SU-DHL-6 (cell line): ENCODE results near the gene CKAP2L.
"Not testable (repeated sequence)": the region's sequence is repeated elsewhere in the genome, so short reads cannot be mapped to it uniquely, and the experiment has no call there.

Experiments
- H2AFZ ChIP-seq: fragments of 200-600 bp; sonication (generic); 2 replicates; pipeline ENCODE4 v1.6.1; 2014; ENCODE audit warnings: low read depth, mild to moderate bottlenecking, moderate library complexity, mixed read lengths, antibody characterized with exemption, low read length; ENCODE audit not compliant: severe bottlenecking
- H3F3A ChIP-seq: fragments of 200-600 bp; shearing (Covaris generic); 2 replicates; pipeline ENCODE4 v1.6.0; 2016; ENCODE audit warnings: antibody characterized with exemption, mild to moderate bottlenecking; ENCODE audit not compliant: insufficient read depth
- H3K27ac ChIP-seq: fragments of 200-600 bp; sonication (generic); 2 replicates; pipeline ENCODE4 v1.5.1; 2016; ENCODE audit warnings: low read depth, mild to moderate bottlenecking, low read length, moderate library complexity, mixed read lengths
- H3K27me3 ChIP-seq: fragments of 200-600 bp; sonication (generic), shearing (Covaris generic); 2 replicates; pipeline ENCODE4 v1.6.0; 2014; ENCODE audit warnings: mild to moderate bottlenecking, low read length
- H3K36me3 ChIP-seq: fragments of 200-600 bp; sonication (generic); 2 replicates; pipeline ENCODE4 v1.6.1; 2014; ENCODE audit warnings: mild to moderate bottlenecking, low read length, mixed read lengths
- H3K4me2 ChIP-seq: fragments of 300-600, 200-600 bp; shearing (Covaris generic), sonication (generic); 2 replicates; pipeline ENCODE4 v1.6.0; 2014; ENCODE audit warnings: low read length, low read depth, mild to moderate bottlenecking; ENCODE audit not compliant: poor library complexity, severe bottlenecking
- H3K4me3 ChIP-seq: fragments of 200-600 bp; sonication (generic); 2 replicates; pipeline ENCODE4 v1.5.1; 2014; ENCODE audit warnings: antibody characterized with exemption, low read length, mild to moderate bottlenecking, mixed read lengths; ENCODE audit not compliant: insufficient read depth, poor library complexity, severe bottlenecking
- H3K79me2 ChIP-seq: fragments of 200-600 bp; sonication (generic); 2 replicates; pipeline ENCODE4 v1.6.1; 2014; ENCODE audit warnings: mild to moderate bottlenecking, low read length, moderate library complexity; ENCODE audit not compliant: insufficient read depth
- H3K9ac ChIP-seq: fragments of 200-600 bp; sonication (generic); 2 replicates; pipeline ENCODE4 v1.7.0; 2014; ENCODE audit warnings: mild to moderate bottlenecking, low read length
- H3K9me2 ChIP-seq: fragments of 200-600 bp; sonication (generic); replicated peaks from 2 replicates; pipeline ENCODE4 v1.6.1; 2014; ENCODE audit warnings: low read length; ENCODE audit not compliant: insufficient read depth
- H3K9me3 ChIP-seq: fragments of 200-600 bp; sonication (generic); 2 replicates; pipeline ENCODE4 v1.6.1; 2014; ENCODE audit warnings: low read length, mixed read lengths; ENCODE audit not compliant: insufficient read depth
- H4K20me1 ChIP-seq: fragments of 200-600 bp; sonication (generic); 2 replicates; pipeline ENCODE4 v1.6.1; 2014; ENCODE audit warnings: low read depth, mild to moderate bottlenecking, antibody characterized with exemption, low read length, moderate library complexity, mixed read lengths
- CTCF ChIP-seq: fragments of 200-600 bp; sonication (generic); IDR thresholded peaks from one replicate; pipeline ENCODE4 v1.5.1; 2017; ENCODE audit warnings: antibody characterized with exemption, mild to moderate bottlenecking, low read length, moderate library complexity; ENCODE audit not compliant: insufficient read depth, poor library complexity, severe bottlenecking
- EZH2phosphoT487 ChIP-seq: fragments of 200-600 bp; sonication (generic), shearing (Covaris generic); conservative IDR thresholded peaks from 2 replicates; pipeline ENCODE4 v1.6.1; 2018; ENCODE audit warnings: mild to moderate bottlenecking, antibody characterized with exemption, low read length, moderate library complexity, mixed read lengths

The CKAP2L gene

GRCh38 chr2:112721819-112722522, 42.4 kb downstream of the CKAP2L start:
- Histone ChIP-seq H3K36me3 (no peaks in the 10 kb centered on the region), H4K20me1 (no peaks in the 10 kb centered on the region), H3K9ac (no peak overlapping the region), H3K4me2 (no peak overlapping the region), H3K9me2 (no peaks in the 10 kb centered on the region), H3K27me3 (no peaks in the 10 kb centered on the region), H3K9me3 (no peaks in the 10 kb centered on the region), H3F3A (no peaks in the 10 kb centered on the region), H3K79me2 (no peaks in the 10 kb centered on the region), H3K27ac (no peak overlapping the region), H3K4me3 (no peak overlapping the region), H2AFZ (no peak overlapping the region)
- TF ChIP-seq EZH2phosphoT487 (no peak), CTCF (no peak)

GRCh38 chr2:112720785-112721184, 43.6 kb downstream of the CKAP2L start, which contains the start of gene NT5DC4:
TSS of gene NT5DC4 (plus strand) at chr2:112721020. CDS start at chr2:112721080, 60 bp downstream.
- Histone ChIP-seq H2AFZ (no peak within 1 kb of the TSS), H3K9me3 (no peaks in the 10 kb centered on the region)

GRCh38 chr2:112718863-112719370, 45.5 kb downstream of the CKAP2L start:
- H3K27me3 ChIP-seq, result no peaks in the 10 kb centered on the region
- no peaks in the 10 kb centered on the region for H3K9me3 ChIP-seq
- no peaks in the 10 kb centered on the region for H3K36me3 ChIP-seq
- no peaks in the 10 kb centered on the region for H4K20me1 ChIP-seq
- no peak overlapping the region for H3K27ac ChIP-seq
- H3K9me2 ChIP-seq, result no peaks in the 10 kb centered on the region
- H3K4me3 ChIP-seq, result no peak overlapping the region
- no peak overlapping the region for H3K9ac ChIP-seq
- no peak for TF ChIP-seq EZH2phosphoT487
- no peak for TF ChIP-seq CTCF
- no peak overlapping the region for H3K4me2 ChIP-seq
- no peaks in the 10 kb centered on the region for H3F3A ChIP-seq
- H2AFZ ChIP-seq, result no peak overlapping the region
- no peaks in the 10 kb centered on the region for H3K79me2 ChIP-seq

More at GRCh38 chr2:112720785-112721184, 43.6 kb downstream of the CKAP2L start, which contains the start of gene NT5DC4:
- no peak for TF ChIP-seq EZH2phosphoT487
- no peak for TF ChIP-seq CTCF
- no peak within 1 kb of the TSS for H3K27ac ChIP-seq
- no peaks in the 10 kb centered on the region for H3F3A ChIP-seq
- no peak within 1 kb of the TSS for H3K4me2 ChIP-seq
- no peaks in the 10 kb centered on the region for H3K36me3 ChIP-seq
- H3K9ac ChIP-seq, result no peak within 1 kb of the TSS
- no peak within 1 kb of the TSS for H3K4me3 ChIP-seq
- H3K9me2 ChIP-seq, result no peaks in the 10 kb centered on the region
- no peaks in the 10 kb centered on the region for H4K20me1 ChIP-seq
- no peaks in the 10 kb centered on the region for H3K27me3 ChIP-seq
- H3K79me2 ChIP-seq, result no peaks in the 10 kb centered on the region

- not testable (repeated sequence) for H3K4me3 ChIP-seq, H3F3A ChIP-seq, H4K20me1 ChIP-seq, H3K4me2 ChIP-seq, H3K9ac ChIP-seq, H3K79me2 ChIP-seq, H3K9me3 ChIP-seq, H3K9me2 ChIP-seq, H3K27me3 ChIP-seq, H3K36me3 ChIP-seq, H2AFZ ChIP-seq, H3K27ac ChIP-seq
These were observed 47.5 kb downstream of the CKAP2L start for GRCh38 chr2:112716826-112717352.

GRCh38 chr2:112716094-112716493, 48.3 kb downstream of the CKAP2L start:
- H2AFZ ChIP-seq, H3K9me3 ChIP-seq, H3K27ac ChIP-seq, H3K36me3 ChIP-seq, H3F3A ChIP-seq, H3K79me2 ChIP-seq, H4K20me1 ChIP-seq, H3K27me3 ChIP-seq, H3K9ac ChIP-seq, H3K4me2 ChIP-seq, H3K4me3 ChIP-seq, H3K9me2 ChIP-seq: not testable (repeated sequence)
